22Rv1 (cell line): Measurements from ENCODE around the gene PTCD2.

Experiments used
- H3K27ac ChIP-seq: fragments of 450-650 bp; 2 replicates; pipeline ENCODE4 v1.5.1; 2017
- CTCF ChIP-seq: fragments of 450-650 bp; IDR thresholded peaks from 2 replicates; pipeline ENCODE4 v1.5.1; 2017; ENCODE audit warnings: mild to moderate bottlenecking
- ZFX ChIP-seq: fragments of 450-650 bp; IDR thresholded peaks from 2 replicates; pipeline ENCODE4 v1.6.1; 2017; ENCODE audit warnings: antibody characterized with exemption, borderline replicate concordance

PTCD2 gene

GRCh38 chr5:72363166-72363802 lies 43.1 kb downstream of the PTCD2 start:
- no peak overlapping the region for H3K27ac ChIP-seq
- TF ChIP-seq CTCF, result no peak
- no peak for TF ChIP-seq ZFX

DNA sequence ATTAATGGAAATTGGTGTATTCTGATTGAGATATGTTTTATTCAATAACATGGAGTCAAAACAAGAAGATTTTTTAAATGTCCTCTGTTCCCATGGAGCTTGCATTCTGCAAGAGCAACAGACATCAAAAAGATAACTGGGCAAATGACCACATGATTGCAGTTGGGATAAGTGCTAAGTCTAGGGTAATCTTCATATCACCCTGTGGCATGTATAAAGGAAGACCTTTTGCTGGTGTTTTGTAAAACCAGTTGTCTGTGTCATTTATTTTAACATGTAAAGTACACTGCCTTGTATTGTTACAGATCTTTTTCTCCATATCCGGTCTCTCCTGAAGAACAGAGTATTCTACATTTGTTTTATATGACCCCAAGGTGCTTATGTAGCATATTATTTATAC lies 44.0 kb downstream of the PTCD2 start:
- no peak overlapping the region for H3K27ac ChIP-seq

GRCh38 chr5:72364951-72365350 lies 44.8 kb downstream of the PTCD2 start:
- TF ChIP-seq CTCF (no peak), ZFX (no peak)

More for the DNA sequence above, 44.0 kb downstream of the PTCD2 start:
- no peak for TF ChIP-seq CTCF
- TF ChIP-seq ZFX, result no peak

DNA sequence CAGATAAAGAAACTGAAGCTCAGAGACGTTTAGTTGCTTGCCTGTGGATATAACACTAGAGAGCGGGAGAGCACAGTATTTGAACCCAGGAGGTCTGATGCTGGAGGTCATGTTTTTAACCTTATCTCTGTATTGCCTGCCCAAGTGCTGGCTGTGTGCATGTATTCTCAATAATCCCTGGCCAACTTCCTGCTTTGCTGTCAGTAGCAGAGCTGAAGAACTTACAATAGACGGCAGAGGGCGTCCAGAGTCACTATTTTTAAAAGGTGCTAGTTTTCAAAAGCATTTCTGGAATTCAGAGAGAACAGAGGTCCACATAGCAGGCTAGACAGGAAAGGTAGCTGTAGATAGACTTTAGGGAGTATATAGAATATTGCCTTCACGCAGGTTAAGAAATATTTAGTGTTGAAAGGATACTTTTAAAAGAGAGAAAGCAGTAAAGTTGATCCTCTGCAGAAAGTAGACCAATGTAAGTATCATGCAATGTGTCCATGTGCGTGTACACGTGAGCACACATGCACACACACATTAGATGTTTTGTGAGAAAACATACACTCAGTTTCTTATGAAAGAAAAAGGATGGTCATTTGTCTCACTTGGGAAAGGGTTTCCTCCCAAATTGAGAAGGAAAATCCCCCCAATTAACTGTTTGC lies 46.3 kb downstream of the PTCD2 start:
- no peak overlapping the region for H3K27ac ChIP-seq

More at GRCh38 chr5:72364951-72365350, 44.8 kb downstream of the PTCD2 start:
- no peak overlapping the region for H3K27ac ChIP-seq

GRCh38 chr5:72368271-72368670 lies 48.1 kb downstream of the PTCD2 start:
- H3K27ac ChIP-seq, result no peak overlapping the region
- TF ChIP-seq ZFX (no peak), CTCF (no peak)

More for the DNA sequence above, 46.3 kb downstream of the PTCD2 start:
- TF ChIP-seq ZFX (no peak), CTCF (peak; percentile 83)

DNA sequence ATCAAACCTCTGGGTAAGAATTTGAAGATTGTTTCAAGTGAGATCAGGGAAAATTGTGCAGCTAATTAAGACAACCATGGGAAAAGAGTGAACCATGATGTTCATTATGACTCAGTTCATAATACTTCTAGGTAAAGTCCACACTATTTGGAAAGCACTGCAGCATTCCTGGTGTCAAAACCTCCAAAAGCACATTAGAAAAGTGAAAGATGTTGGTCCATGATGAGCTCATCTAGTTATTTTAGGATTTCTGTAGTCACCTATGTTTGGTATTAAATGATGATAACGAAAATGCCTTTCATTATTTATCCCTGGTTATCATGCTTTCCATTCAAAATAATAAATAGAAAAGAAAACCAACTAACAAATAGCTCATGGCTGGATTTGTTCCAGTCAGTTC lies 49.1 kb downstream of the PTCD2 start:
- H3K27ac ChIP-seq, result no peak overlapping the region
- no peak for TF ChIP-seq CTCF
- no peak for TF ChIP-seq ZFX

DNA sequence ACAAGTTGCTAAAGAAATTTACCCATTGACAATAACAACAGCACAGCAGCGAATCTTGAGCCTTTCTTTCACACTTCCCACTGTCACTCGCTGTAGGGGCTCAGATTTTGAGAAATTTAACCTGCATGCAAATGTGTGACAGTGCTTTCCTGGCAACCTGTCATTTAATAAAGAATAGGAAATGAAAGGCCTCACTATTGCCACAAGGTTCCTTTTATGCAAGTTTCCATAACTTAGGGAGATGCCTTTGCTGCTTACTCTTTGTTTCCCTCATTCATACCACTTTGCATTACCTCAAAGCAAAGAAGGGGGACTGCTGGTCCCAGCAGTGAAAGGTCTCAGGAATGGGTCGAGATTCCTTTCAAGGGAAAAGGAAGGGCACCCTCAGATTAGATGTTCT lies 49.5 kb downstream of the PTCD2 start:
- TF ChIP-seq CTCF (no peak), ZFX (no peak)
- H3K27ac ChIP-seq, result no peak overlapping the region
